Hepatocyte (in vitro differentiated cells): ENCODE results near the gene SLF2. TPM values are rescaled to one million over a fixed set of nuclear protein-coding genes. Genes with fewer than 3 reads are reported as not detected.
A peak's percentile ranks its signal among the peaks of the same experiment; 100 is the strongest.

Source experiments
- DNase-seq: peaks from one replicate; pipeline ENCODE4 v3.0.0-alpha.2; 2016; ENCODE audit warnings: low spot score
- H2AFZ ChIP-seq: fragments of 200-600 bp; sonication (generic); 2 replicates; pipeline ENCODE4 v1.6.0; 2016; ENCODE audit warnings: antibody characterized with exemption, mild to moderate bottlenecking
- H3K27ac ChIP-seq: fragments of 200-600 bp; sonication (generic); 2 replicates; pipeline ENCODE4 v1.5.1; 2016; ENCODE audit warnings: mild to moderate bottlenecking
- H3K27me3 ChIP-seq: fragments of 200-600 bp; sonication (generic); 2 replicates; pipeline ENCODE4 v1.6.1; 2016
- H3K36me3 ChIP-seq: fragments of 200-600 bp; sonication (generic); replicated peaks from 2 replicates; pipeline ENCODE4 v1.5.1; 2016; ENCODE audit warnings: low read depth; ENCODE audit not compliant: insufficient read depth
- H3K4me1 ChIP-seq: fragments of 200-600 bp; sonication (generic); 2 replicates; pipeline ENCODE4 v1.5.1; 2016; ENCODE audit warnings: mild to moderate bottlenecking, moderate library complexity; ENCODE audit not compliant: insufficient read depth
- H3K4me2 ChIP-seq: fragments of 200-600 bp; sonication (generic); 2 replicates; pipeline ENCODE4 v1.6.0; 2016
- H3K4me3 ChIP-seq: fragments of 200-600 bp; sonication (generic); 2 replicates; pipeline ENCODE4 v1.5.1; 2016; ENCODE audit warnings: mild to moderate bottlenecking
- H3K79me2 ChIP-seq: fragments of 200-600 bp; sonication (generic); 2 replicates; pipeline ENCODE4 v1.6.0; 2017; ENCODE audit warnings: mild to moderate bottlenecking
- H3K9me2 ChIP-seq: fragments of 200-600 bp; sonication (generic); replicated peaks from 2 replicates; pipeline ENCODE4 v1.6.0; 2017; ENCODE audit warnings: mild to moderate bottlenecking; ENCODE audit not compliant: insufficient read depth
- H3K9me3 ChIP-seq: fragments of 200-600 bp; sonication (generic); 2 replicates; pipeline ENCODE4 v1.5.1; 2016; ENCODE audit warnings: low read depth, mild to moderate bottlenecking
- H4K20me1 ChIP-seq: fragments of 200-600 bp; sonication (generic); 2 replicates; pipeline ENCODE4 v1.6.0; 2016; ENCODE audit warnings: mild to moderate bottlenecking; ENCODE audit not compliant: insufficient read depth, poor library complexity, severe bottlenecking
- EZH2 ChIP-seq: fragments of 200-600 bp; sonication (generic); IDR thresholded peaks from 2 replicates; pipeline ENCODE4 v1.6.1; 2016; ENCODE audit warnings: antibody characterized with exemption, mild to moderate bottlenecking, borderline replicate concordance
- EZH2phosphoT487 ChIP-seq: fragments of 200-600 bp; sonication (generic); IDR thresholded peaks from one replicate; pipeline ENCODE4 v1.6.1; 2018; ENCODE audit warnings: antibody characterized with exemption, mild to moderate bottlenecking, low read depth, moderate library complexity; ENCODE audit not compliant: unreplicated experiment, severe bottlenecking
- WGBS: methylation state at CpG from one replicate; pipeline ENCODE4 v1.1.6; 2016; ENCODE audit warnings: low lambda C conversion rate; ENCODE audit errors: missing lambda C conversion rate; 5-methylcytosine and 5-hydroxymethylcytosine counted together
- polyA plus RNA-seq: library from polyadenylated mRNA; unstranded; fragments of >200 nt; fragmentation: Nextera tagmentation; extraction: Ambion mirVana; gene quantifications from 2 replicates; pipeline ENCODE4 v1.2.1, GENCODE V29; 2016
- total RNA-seq: library from RNA; depleted of rRNA; stranded (reverse); fragments of >200 nt; gene quantifications from 2 replicates; pipeline ENCODE4 v1.2.3, GENCODE V29; 2014
- TF ChIP-seq, protein P1 (sequence below): fragments of 200-600 bp; sonication (generic); IDR thresholded peaks from 2 replicates; pipeline ENCODE4 v1.5.1; 2016; ENCODE audit warnings: antibody characterized with exemption, mild to moderate bottlenecking; ENCODE audit not compliant: poor library complexity

SLF2 gene
- total and polyA plus RNA-seq, 2 experiments from 2014 or later, result 11.7 to 23.5 TPM

DNA sequence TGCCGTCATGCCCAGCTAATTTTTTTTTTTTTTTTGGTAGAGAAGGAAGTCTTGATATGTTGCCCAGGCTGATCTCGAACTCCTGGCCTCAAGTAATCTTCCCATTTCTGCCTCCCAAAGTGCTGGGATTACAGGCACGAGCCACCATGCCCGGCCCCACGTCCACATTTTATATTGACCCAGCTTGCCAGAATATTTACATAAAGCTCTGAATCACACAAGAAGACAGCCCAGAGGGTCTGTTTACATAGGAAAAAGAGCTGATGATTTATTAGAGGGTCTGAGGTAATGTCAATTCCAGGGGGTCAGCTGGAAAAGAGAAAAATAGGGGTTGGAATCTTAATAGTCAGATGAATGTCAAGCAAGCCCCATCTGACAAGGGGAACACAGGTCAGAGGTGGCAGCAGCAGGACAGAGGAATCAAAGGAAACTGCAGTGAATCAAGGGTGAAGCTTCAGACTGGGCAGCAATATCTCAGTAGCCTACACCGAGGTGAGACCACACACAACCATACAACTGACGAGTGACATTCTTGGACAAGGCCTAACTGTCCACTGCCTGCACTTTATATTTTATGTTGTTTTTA, 15.8 kb upstream of the SLF2 start:
- Histone ChIP-seq H3K4me3 (no peak overlapping the region), H3K4me2 (no peak overlapping the region), H3K27me3 (no peaks in the 10 kb centered on the region), H2AFZ (no peak overlapping the region), H3K9me3 (no peaks in the 10 kb centered on the region), H3K9me2 (no peaks in the 10 kb centered on the region), H3K27ac (peak overlapping the region; percentile 54), H3K79me2 (no peaks in the 10 kb centered on the region), H4K20me1 (no peaks in the 10 kb centered on the region), H3K4me1 (no peaks in the 10 kb centered on the region), H3K36me3 (no peaks in the 10 kb centered on the region)
- no peak for DNase-seq
- TF ChIP-seq EZH2phosphoT487 (no peak), EZH2 (no peak)
- TF ChIP-seq, protein P1, sequence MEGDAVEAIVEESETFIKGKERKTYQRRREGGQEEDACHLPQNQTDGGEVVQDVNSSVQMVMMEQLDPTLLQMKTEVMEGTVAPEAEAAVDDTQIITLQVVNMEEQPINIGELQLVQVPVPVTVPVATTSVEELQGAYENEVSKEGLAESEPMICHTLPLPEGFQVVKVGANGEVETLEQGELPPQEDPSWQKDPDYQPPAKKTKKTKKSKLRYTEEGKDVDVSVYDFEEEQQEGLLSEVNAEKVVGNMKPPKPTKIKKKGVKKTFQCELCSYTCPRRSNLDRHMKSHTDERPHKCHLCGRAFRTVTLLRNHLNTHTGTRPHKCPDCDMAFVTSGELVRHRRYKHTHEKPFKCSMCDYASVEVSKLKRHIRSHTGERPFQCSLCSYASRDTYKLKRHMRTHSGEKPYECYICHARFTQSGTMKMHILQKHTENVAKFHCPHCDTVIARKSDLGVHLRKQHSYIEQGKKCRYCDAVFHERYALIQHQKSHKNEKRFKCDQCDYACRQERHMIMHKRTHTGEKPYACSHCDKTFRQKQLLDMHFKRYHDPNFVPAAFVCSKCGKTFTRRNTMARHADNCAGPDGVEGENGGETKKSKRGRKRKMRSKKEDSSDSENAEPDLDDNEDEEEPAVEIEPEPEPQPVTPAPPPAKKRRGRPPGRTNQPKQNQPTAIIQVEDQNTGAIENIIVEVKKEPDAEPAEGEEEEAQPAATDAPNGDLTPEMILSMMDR, result no peak
- 46% methylated on average over 7 of the region's 7 CpGs for WGBS

DNA sequence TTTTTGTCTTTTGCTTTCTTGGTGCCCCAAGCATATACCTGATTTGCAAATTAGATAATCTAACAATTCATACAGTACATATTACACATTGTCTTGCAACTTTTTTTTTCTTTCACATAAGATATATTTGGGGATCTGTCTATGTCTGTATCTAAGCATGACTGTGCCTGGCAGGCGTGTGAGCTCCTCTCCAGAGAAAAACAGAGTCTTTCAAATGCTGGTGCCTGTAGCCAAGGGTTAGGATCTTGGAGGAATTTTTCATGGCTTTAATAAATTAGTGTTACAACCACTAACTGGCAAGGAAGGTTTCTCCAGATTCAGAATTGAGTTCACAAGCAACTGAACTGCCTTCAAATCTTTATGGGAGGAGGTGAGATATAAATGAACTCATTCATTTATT, 14.8 kb upstream of the SLF2 start:
- Histone ChIP-seq H3K4me1 (no peaks in the 10 kb centered on the region), H3K27ac (no peak overlapping the region), H4K20me1 (no peaks in the 10 kb centered on the region), H3K4me2 (no peak overlapping the region), H3K79me2 (no peaks in the 10 kb centered on the region), H3K4me3 (no peak overlapping the region), H3K27me3 (no peaks in the 10 kb centered on the region), H3K9me2 (no peaks in the 10 kb centered on the region), H2AFZ (no peak overlapping the region), H3K9me3 (no peaks in the 10 kb centered on the region), H3K36me3 (no peaks in the 10 kb centered on the region)
- no peak for DNase-seq
- WGBS, result 0% methylated on average over 1 of the region's 1 CpG
- TF ChIP-seq, protein P1, result no peak
- TF ChIP-seq EZH2 (no peak), EZH2phosphoT487 (no peak)

DNA sequence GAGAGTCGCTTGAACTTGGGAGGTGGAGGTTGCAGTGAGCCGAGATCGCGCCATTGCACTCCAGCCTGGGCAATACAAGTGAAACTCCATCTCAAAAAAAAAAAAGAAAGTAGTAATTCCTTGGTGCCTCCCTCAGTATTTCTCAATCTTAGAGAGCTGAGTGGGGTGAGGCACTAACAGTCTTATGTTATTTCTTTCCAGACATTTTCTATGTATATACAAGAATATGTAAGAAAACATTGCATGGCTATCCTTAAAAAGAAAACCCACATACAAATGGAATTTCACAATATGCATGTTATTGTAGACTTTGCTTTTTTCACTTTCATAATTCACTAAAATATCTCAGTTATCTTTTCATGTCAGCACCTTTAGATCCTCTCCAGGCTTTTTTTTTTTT, 13.6 kb upstream of the SLF2 start:
- Histone ChIP-seq H3K4me2 (no peak overlapping the region), H3K27me3 (no peaks in the 10 kb centered on the region), H3K4me1 (no peaks in the 10 kb centered on the region), H2AFZ (no peak overlapping the region), H3K9me2 (no peaks in the 10 kb centered on the region), H3K9me3 (no peaks in the 10 kb centered on the region), H3K27ac (no peak overlapping the region), H3K36me3 (no peaks in the 10 kb centered on the region), H3K79me2 (no peaks in the 10 kb centered on the region), H3K4me3 (no peak overlapping the region), H4K20me1 (no peaks in the 10 kb centered on the region)
- 67% methylated on average over 4 of the region's 4 CpGs for WGBS
- DNase-seq, result no peak
- TF ChIP-seq, protein P1, result no peak
- TF ChIP-seq EZH2phosphoT487 (no peak), EZH2 (no peak)
